GM19240 (cell line): ENCODE measurements around the gene ADAM10.
"Not testable (repeated sequence)": the region's sequence is repeated elsewhere in the genome, so short reads cannot be mapped to it uniquely, and the experiment has no call there.

Experiments used
- DNase-seq: peaks from one replicate; pipeline ENCODE4 v3.0.0; 2011; ENCODE audit warnings: low spot score; ENCODE audit not compliant: insufficient read length

The ADAM10 gene

DNA sequence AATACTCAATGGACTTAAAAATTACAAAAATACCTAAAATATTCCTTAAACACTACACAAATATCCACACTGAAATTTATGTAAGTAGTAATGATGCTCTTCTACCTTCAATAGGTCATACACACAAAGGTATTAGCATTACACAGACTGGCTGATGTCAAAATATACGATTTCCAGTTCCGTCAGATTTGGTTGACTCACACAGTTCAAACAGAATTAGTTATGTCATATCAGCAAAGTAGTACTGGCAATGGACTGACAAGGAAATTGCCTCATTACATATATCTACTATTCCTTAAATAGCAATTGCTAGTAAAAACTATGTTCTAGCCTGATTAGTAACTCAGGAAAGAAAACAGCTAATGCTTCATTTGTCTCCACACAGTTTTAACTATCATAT is 70.8 kb downstream of the ADAM10 start:
- DNase-seq, result no peak

DNA sequence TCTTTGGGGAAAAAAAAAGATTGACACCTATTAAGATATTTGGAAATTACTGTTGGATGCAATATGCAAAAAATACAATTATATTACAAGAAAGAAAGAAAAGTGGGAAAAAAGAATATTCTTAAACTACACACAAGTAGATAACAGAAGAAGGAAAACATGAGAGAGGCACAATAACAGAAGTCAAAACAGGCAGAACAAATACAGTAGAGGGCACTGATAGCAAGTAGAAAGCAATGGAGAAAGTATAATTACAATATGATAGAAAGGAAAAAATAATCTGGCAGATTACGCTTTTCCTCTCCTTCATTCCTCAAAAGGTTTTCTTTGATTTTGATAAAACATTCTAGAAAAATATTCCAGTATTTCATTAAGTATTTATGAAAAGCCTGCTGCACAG is 72.1 kb downstream of the ADAM10 start:
- no peak for DNase-seq

DNA sequence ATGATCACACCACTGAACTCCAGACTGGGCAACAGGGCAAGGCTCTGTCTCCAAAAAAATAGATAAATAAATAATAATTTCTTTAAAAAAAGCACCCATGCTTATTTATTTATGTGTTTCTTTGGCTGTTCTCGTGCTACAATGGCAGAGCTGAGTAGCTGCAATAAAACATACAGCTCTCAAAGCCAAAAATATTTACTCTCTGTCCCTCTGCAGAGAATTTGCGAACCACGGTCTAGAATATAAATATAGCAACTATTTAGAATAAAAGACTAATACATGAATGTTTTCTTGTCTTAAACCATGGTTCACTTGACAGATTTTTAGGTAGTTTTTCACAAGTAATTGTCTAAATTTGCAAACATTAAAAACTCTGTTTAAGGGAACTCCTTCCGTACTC is 72.7 kb downstream of the ADAM10 start:
- DNase-seq, result no peak

- no peak for DNase-seq
These were observed 78.3 kb downstream of the ADAM10 start for GRCh38 chr15:58671186-58671585.

- DNase-seq, result no peak
These were observed 80.4 kb downstream of the ADAM10 start for GRCh38 chr15:58669108-58669507.

GRCh38 chr15:58666957-58667356 is 82.5 kb downstream of the ADAM10 start:
- no peak for DNase-seq

DNA sequence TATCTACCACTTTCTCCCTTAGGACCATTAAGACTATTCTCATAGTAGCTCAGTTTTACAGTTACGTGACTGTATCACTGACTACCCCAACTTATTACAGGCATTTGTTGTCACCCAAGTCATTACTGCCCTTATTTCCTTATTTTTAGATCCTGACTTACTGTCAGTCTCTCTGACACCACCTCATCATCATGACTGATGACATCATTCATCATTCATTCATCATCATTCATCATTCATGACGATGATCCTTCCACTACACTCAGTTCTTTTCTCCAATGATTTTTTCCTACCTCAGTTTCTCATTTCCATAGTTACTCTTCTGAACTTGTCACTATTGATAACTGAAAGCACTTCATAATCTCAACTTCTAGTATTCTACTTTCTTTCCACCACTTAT is 83.8 kb downstream of the ADAM10 start:
- DNase-seq, result no peak

GRCh38 chr15:58650102-58650501 is 99.4 kb downstream of the ADAM10 start:
- no peak for DNase-seq

DNA sequence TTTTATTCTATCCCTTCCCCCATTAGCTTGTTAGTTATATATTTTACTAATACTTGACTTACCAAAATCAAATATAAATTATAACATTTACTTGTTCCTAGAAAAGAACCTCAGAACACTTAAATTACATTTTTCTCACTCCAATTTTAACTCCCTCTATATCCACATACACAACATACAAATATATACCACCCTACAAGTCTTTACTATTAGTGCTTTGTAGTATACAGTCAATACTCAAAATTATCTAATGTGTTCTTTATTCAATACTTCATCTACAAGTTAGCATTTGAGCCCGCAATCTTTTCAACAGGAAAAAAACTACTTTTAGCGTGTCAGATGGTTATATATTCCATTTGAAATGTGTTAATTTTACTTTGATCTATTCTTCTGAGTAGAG is 100.3 kb downstream of the ADAM10 start:
- no peak for DNase-seq

DNA sequence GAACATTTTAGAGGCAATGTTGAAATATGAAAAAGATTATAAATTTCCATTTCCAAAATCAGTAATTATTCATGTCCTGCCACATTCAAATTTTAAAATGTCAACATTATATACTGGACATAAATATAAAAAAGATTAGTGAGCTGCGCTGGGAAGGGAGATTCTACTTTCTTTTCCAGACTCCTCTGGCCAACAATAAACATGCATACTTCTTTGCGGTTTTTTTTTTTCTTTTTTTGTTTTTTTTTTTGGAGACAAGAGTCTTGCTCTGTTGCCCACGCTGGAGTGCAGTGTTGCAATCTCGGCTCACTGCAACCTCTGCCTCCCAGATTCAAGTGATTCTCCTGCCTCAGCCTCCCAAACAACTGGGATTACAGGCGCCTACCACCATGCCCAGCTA is 105.5 kb downstream of the ADAM10 start:
- no peak for DNase-seq

DNA sequence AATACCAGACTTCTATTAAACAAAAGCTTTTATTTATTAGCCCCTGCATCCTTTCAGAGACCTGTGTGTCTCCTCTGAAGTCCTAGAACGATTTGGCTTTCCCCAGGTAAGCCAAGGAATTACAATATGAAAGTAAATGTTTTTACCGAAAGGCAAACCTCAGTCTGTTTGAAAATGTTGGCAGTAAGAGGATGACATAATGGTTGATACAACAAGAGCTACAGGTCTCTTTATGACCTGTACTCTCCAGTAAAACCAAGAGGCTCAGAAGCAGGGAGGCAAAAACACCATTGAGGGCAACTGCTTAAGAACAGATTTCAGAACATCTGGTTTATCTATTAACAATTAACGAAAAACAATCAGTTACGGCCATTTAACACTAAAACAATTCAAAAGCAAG is 107.8 kb downstream of the ADAM10 start:
- no peak for DNase-seq

- DNase-seq, result no peak
These were observed 109.5 kb downstream of the ADAM10 start for GRCh38 chr15:58639992-58640391.

GRCh38 chr15:58639002-58639756 is 110.3 kb downstream of the ADAM10 start:
- no peak for DNase-seq

- DNase-seq, result no peak
These were observed 116.7 kb downstream of the ADAM10 start for GRCh38 chr15:58632789-58633188.

- no peak for DNase-seq
These were observed 118.2 kb downstream of the ADAM10 start for GRCh38 chr15:58631319-58631718.

GRCh38 chr15:58629625-58630024 is 119.9 kb downstream of the ADAM10 start:
- DNase-seq, result no peak

DNA sequence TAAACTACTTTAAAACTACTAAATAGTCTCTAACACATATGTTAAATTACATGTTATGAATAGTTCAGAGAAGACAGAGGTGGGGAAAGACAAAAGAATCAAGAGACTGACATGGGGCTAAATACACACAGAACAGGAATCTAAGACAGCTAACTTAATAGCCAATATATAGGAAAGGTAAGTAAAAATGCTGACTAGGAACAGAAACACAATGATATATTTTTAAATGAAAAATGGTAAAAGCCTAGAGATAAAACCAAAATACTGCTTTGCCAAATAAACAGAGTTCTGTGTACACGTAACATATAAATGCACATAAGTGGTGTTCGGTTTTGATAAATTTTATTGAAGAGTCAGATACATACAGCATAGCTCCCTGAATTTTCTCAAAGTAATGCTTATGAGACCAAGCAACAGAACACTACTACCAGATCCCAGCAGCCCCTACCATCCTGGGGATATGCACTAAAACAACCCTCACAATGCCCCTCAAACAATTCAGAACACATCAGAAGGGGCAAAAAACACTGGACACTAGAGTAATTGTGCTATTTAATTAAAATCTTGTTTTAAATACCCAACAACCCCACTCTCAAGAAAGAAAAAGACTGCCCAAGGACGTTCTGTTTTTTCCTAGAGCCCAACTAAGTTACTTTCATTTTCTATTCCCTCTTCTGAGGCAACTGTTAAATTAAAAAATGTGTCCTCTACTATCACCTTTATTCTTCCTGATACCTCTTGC is 121.1 kb downstream of the ADAM10 start:
- DNase-seq, result no peak

DNA sequence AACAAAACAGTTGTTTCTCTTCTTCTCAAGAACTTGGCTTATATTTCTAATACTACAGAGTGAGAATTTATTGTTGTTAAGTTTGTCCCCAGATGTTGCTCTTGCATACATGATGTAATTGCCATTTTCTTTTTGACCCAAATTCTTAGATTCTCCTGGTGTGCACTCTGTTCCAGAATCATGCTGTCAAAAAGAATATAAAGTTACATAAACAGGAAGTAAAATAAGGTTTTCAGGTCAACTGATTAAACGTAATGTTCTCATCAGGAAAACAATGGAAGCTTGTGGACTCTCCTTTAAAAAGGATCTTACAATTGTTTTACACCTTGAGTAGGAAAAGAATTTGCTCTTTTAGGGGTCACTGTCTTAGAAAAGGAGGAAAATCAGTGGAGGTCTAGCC is 121.8 kb downstream of the ADAM10 start:
- DNase-seq, result no peak

GRCh38 chr15:58627046-58627445 is 122.5 kb downstream of the ADAM10 start:
- no peak for DNase-seq

DNA sequence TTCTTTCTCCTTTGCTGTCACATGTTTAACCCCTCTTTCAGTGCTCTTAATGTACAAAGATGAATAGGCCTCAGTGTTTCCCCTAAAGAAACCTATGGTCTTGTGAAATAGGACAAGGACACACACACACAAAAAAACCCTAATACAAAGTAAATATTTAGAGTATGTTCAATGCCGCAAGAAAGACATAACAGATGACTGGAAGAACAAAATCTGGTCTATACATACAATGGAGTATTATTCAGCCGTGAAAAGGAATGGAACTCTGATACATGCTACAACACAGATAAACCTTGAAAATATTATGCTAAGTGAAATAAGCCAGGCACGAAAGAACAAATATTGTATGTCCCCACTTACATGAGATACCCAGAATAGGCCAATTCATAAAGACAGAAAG is 123.1 kb downstream of the ADAM10 start:
- DNase-seq, result no peak

GRCh38 chr15:58622877-58623276 is 126.6 kb downstream of the ADAM10 start:
- DNase-seq, result no peak

DNA sequence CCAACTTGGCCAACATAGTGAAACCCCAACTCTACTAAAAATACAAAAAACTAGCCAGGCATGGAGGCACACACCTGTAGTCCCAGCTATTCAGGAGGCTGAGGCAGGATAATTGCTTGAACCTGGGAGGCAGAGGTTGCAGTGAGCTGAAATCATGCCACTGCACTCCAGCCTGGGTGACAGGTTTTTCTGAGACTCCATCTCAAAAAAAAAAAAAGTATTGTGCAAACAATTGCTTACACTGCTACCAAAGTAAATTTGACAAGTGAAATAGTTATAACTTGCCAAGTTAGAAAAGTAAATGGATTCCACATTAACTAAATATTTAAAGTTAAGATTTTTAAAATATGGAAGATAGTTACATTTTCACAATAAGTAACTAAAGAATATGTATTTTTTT is 129.2 kb downstream of the ADAM10 start:
- DNase-seq, result not testable (repeated sequence)

GRCh38 chr15:58616171-58616570 is 133.3 kb downstream of the ADAM10 start:
- DNase-seq, result no peak
